WTC11 (cell line): ENCODE data around the gene EMP2. TPM values are rescaled to one million over a fixed set of nuclear protein-coding genes. Genes with fewer than 3 reads are reported as not detected.

Experiments
- ATAC-seq: fragments of 200-7000 bp; cut with Tn5 transposase; 2 replicates; pipeline ENCODE4 v1.10.0; 2021; ENCODE audit warnings: mild to moderate bottlenecking, moderate library complexity
- CTCF ChIA-PET: fragments of 300-600 bp; sonication (Branson Sonifier 250); formaldehyde crosslinking; loops from one replicate; lab custom pipeline; 2021; ENCODE audit warnings: antibody characterized with exemption; lab: Charles Lee
- POLR2A ChIA-PET: fragments of 350-600 bp; sonication (Branson Sonifier 250); formaldehyde crosslinking; loops from one replicate; lab custom pipeline; 2021; ENCODE audit warnings: antibody characterized with exemption; lab: Charles Lee
- DNase-seq: peaks from one replicate; pipeline ENCODE4 v3.0.0; 2021; ENCODE audit warnings: low spot score
- H3K27ac Mint-ChIP-seq: 2 replicates; pipeline ENCODE4 v1.8.0; 2021; ENCODE audit warnings: mixed read lengths
- H3K27me3 Mint-ChIP-seq: 2 replicates; pipeline ENCODE4 v1.8.0; 2021; ENCODE audit warnings: low read depth, mild to moderate bottlenecking, moderate library complexity, mixed read lengths
- H3K36me3 Mint-ChIP-seq: 2 replicates; pipeline ENCODE4 v1.8.0; 2021; ENCODE audit warnings: mixed read lengths
- H3K4me1 Mint-ChIP-seq: 2 replicates; pipeline ENCODE4 v1.8.0; 2022; ENCODE audit warnings: mixed read lengths
- H3K4me3 Mint-ChIP-seq: 2 replicates; pipeline ENCODE4 v1.8.0; 2021; ENCODE audit warnings: mild to moderate bottlenecking, moderate library complexity, mixed read lengths
- H3K9me3 Mint-ChIP-seq: 2 replicates; pipeline ENCODE4 v1.8.0; 2021; ENCODE audit warnings: mixed read lengths
- CREM ChIP-seq: sonication (generic); formaldehyde crosslinking; IDR thresholded peaks from 2 replicates; pipeline ENCODE4 v1.8.1; 2022; ENCODE audit warnings: mild to moderate bottlenecking, missing genetic modification reagents, moderate library complexity
- E2F5 ChIP-seq: sonication (generic); formaldehyde crosslinking; IDR thresholded peaks from 2 replicates; pipeline ENCODE4 v1.8.1; 2022; ENCODE audit warnings: mild to moderate bottlenecking, moderate library complexity, missing genetic modification reagents
- EMX1 ChIP-seq: fragments of 250-450 bp; sonication (Bioruptor Pico); IDR thresholded peaks from 2 replicates; pipeline ENCODE4 v1.8.0; 2021; ENCODE audit warnings: mild to moderate bottlenecking
- ESRRA ChIP-seq: sonication (generic); formaldehyde crosslinking; IDR thresholded peaks from 2 replicates; pipeline ENCODE4 v1.8.1; 2022; ENCODE audit warnings: mild to moderate bottlenecking, missing genetic modification reagents, borderline replicate concordance
- FOXK1 ChIP-seq: sonication (generic); formaldehyde crosslinking; IDR thresholded peaks from 2 replicates; pipeline ENCODE4 v1.8.0; 2022; ENCODE audit warnings: mild to moderate bottlenecking, moderate library complexity, missing genetic modification reagents
- FOXP1 ChIP-seq: sonication (generic); formaldehyde crosslinking; IDR thresholded peaks from 2 replicates; pipeline ENCODE4 v1.8.0; 2022; ENCODE audit warnings: missing genetic modification reagents, mild to moderate bottlenecking, moderate library complexity, borderline replicate concordance
- IRF1 ChIP-seq: sonication (generic); formaldehyde crosslinking; IDR thresholded peaks from 2 replicates; pipeline ENCODE4 v1.8.0; 2023; ENCODE audit warnings: missing genetic modification reagents
- MYBL2 ChIP-seq: sonication (generic); formaldehyde crosslinking; IDR thresholded peaks from 2 replicates; pipeline ENCODE4 v1.8.1; 2023; ENCODE audit warnings: mild to moderate bottlenecking, moderate library complexity, missing genetic modification reagents
- NFE2L1 ChIP-seq: sonication (generic); formaldehyde crosslinking; IDR thresholded peaks from 2 replicates; pipeline ENCODE4 v1.8.1; 2023; ENCODE audit warnings: missing genetic modification reagents
- PRRX2 ChIP-seq: fragments of 250-450 bp; sonication (Bioruptor Pico); IDR thresholded peaks from 2 replicates; pipeline ENCODE4 v1.8.0; 2021; ENCODE audit warnings: mild to moderate bottlenecking
- USF2 ChIP-seq: sonication (generic); formaldehyde crosslinking; IDR thresholded peaks from 2 replicates; pipeline ENCODE4 v1.8.1; 2023; ENCODE audit warnings: mild to moderate bottlenecking, missing genetic modification reagents, moderate library complexity
- ZBTB21 ChIP-seq: sonication (generic); formaldehyde crosslinking; IDR thresholded peaks from 2 replicates; pipeline ENCODE4 v1.8.1; 2023; ENCODE audit warnings: mild to moderate bottlenecking, missing genetic modification reagents, borderline replicate concordance
- ZNF138 ChIP-seq: sonication (generic); formaldehyde crosslinking; conservative IDR thresholded peaks from 2 replicates; pipeline ENCODE4 v1.8.1; 2022; ENCODE audit warnings: mild to moderate bottlenecking, moderate library complexity, missing genetic modification reagents
- total RNA-seq: library from RNA; stranded (reverse); gene quantifications from 3 replicates; pipeline ENCODE4 v1.2.3, GENCODE V29; 2021
- TF ChIP-seq, protein P1 (sequence below): fragments of 250-450 bp; sonication (Bioruptor Pico); IDR thresholded peaks from 2 replicates; pipeline ENCODE4 v1.9.0; 2021; ENCODE audit warnings: mild to moderate bottlenecking
- TF ChIP-seq, protein P2 (sequence below): sonication (generic); formaldehyde crosslinking; IDR thresholded peaks from 2 replicates; pipeline ENCODE4 v1.8.0; 2023; ENCODE audit warnings: mild to moderate bottlenecking, missing genetic modification reagents

The EMP2 gene
- total RNA-seq, 1 experiment from 2014 or later = 16.4 TPM

DNA sequence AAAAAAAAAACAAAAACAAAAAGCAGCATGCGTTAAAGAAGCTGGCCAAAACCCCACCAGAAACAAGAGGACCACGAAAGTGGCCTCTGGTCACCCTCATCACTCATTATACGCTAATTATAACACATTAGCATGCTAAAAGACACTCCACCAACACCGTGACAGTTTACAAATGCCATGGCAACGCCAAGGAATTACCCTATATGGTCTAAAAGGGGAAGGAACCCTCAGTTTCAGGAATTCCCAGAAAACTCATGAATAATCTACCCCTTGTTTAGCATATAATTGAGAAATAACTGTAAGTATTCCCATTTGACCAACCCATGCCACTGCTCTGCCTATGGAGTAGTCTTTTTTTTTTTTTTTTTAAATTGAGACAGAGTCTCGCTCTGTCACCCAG is 77.6 kb downstream of the EMP2 start:
- ATAC-seq (no peak), DNase-seq (no peak)
- Mint-ChIP-seq H3K36me3 (peaks cover 20% of the 10 kb centered on the region), H3K9me3 (peaks cover 25% of the 10 kb centered on the region), H3K4me1 (peaks cover 43% of the 10 kb centered on the region), H3K27me3 (no peaks in the 10 kb centered on the region), H3K4me3 (no peak overlapping the region), H3K27ac (no peak overlapping the region)
- TF ChIP-seq CREM (CRISPR knock-in tag) = no peak
- TF ChIP-seq, protein P1, sequence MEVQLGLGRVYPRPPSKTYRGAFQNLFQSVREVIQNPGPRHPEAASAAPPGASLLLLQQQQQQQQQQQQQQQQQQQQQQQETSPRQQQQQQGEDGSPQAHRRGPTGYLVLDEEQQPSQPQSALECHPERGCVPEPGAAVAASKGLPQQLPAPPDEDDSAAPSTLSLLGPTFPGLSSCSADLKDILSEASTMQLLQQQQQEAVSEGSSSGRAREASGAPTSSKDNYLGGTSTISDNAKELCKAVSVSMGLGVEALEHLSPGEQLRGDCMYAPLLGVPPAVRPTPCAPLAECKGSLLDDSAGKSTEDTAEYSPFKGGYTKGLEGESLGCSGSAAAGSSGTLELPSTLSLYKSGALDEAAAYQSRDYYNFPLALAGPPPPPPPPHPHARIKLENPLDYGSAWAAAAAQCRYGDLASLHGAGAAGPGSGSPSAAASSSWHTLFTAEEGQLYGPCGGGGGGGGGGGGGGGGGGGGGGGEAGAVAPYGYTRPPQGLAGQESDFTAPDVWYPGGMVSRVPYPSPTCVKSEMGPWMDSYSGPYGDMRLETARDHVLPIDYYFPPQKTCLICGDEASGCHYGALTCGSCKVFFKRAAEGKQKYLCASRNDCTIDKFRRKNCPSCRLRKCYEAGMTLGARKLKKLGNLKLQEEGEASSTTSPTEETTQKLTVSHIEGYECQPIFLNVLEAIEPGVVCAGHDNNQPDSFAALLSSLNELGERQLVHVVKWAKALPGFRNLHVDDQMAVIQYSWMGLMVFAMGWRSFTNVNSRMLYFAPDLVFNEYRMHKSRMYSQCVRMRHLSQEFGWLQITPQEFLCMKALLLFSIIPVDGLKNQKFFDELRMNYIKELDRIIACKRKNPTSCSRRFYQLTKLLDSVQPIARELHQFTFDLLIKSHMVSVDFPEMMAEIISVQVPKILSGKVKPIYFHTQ (CRISPR knock-in tag) = no peak
- no peak for TF ChIP-seq E2F5 (CRISPR knock-in tag)
- no peak for TF ChIP-seq EMX1 (CRISPR knock-in tag)
- TF ChIP-seq IRF1 (CRISPR knock-in tag) = no peak
- no peak for TF ChIP-seq FOXK1 (CRISPR knock-in tag)
- no peak for TF ChIP-seq NFE2L1 (CRISPR knock-in tag)
- ChIA-PET POLR2A (interaction anchor here (0.6 kb wide), 1 partner anchor 84 kb away, joined by 3 read pairs; no protein-coding TSS in a partner anchor), CTCF (interaction anchor here (0.6 kb wide), 2 partner anchors 315 to 441 kb away, joined by 3 read pairs; no protein-coding TSS in a partner anchor)

DNA sequence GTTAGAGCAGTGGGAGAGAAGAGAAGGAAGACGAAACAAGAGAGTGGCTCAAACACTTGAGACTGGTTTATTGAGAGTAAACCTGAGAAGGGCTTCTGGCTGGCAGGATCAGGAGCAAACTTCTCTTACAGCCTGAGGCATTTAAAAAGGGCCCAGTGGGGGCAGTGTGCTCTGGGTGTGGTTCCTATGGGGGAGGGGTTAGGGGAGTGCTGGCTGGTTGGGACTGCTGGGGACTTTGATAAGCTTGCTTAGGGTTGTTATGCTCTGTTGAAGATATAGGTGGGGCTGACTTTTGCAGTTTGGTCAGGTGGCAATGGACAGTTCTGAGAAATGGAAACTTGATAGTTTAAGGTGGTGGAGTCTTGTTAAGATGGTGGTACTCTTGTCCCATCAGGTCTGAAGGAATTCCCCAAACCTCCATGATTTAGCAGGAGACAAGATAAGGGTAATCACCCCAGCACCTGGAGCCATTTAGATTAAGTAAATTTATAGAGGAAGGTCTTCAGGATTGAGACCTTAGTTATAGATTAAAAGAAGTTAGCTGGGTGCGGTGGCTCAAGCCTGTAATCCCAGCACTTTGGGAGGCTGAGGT is 79.3 kb downstream of the EMP2 start:
- TF ChIP-seq MYBL2 (CRISPR knock-in tag) (no peak), ZBTB21 (no peak), USF2 (CRISPR knock-in tag) (no peak), ESRRA (CRISPR knock-in tag) (no peak), FOXP1 (CRISPR knock-in tag) (no peak), ZNF138 (CRISPR knock-in tag) (no peak), PRRX2 (CRISPR knock-in tag) (no peak)
- TF ChIP-seq, protein P2, sequence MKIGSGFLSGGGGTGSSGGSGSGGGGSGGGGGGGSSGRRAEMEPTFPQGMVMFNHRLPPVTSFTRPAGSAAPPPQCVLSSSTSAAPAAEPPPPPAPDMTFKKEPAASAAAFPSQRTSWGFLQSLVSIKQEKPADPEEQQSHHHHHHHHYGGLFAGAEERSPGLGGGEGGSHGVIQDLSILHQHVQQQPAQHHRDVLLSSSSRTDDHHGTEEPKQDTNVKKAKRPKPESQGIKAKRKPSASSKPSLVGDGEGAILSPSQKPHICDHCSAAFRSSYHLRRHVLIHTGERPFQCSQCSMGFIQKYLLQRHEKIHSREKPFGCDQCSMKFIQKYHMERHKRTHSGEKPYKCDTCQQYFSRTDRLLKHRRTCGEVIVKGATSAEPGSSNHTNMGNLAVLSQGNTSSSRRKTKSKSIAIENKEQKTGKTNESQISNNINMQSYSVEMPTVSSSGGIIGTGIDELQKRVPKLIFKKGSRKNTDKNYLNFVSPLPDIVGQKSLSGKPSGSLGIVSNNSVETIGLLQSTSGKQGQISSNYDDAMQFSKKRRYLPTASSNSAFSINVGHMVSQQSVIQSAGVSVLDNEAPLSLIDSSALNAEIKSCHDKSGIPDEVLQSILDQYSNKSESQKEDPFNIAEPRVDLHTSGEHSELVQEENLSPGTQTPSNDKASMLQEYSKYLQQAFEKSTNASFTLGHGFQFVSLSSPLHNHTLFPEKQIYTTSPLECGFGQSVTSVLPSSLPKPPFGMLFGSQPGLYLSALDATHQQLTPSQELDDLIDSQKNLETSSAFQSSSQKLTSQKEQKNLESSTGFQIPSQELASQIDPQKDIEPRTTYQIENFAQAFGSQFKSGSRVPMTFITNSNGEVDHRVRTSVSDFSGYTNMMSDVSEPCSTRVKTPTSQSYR (CRISPR knock-in tag) = no peak
- TF ChIP-seq, all 79 proteins: peak for 0
- peaks cover 48% of the 10 kb centered on the region for H3K4me1 Mint-ChIP-seq
- peaks cover 20% of the 10 kb centered on the region for H3K36me3 Mint-ChIP-seq
- H3K27me3 Mint-ChIP-seq = no peaks in the 10 kb centered on the region
- ChIA-PET CTCF (interaction anchor here (1.4 kb wide), 1 partner anchor 9 kb away, joined by 3 read pairs; no protein-coding TSS in a partner anchor), POLR2A (no interaction called here)
- no peak overlapping the region for H3K27ac Mint-ChIP-seq
- no peak overlapping the region for H3K4me3 Mint-ChIP-seq
- ATAC-seq (no peak), DNase-seq (no peak)
- peaks cover 37% of the 10 kb centered on the region for H3K9me3 Mint-ChIP-seq
